WI38 (cell line): ENCODE results near the gene CCDC142.

ENCODE experiments used
- H3K4me3 ChIP-seq: 2 replicates; pipeline ENCODE4 v1.5.1; 2011; ENCODE audit warnings: low read depth, mild to moderate bottlenecking, control low read depth, low read length
- CTCF ChIP-seq: IDR thresholded peaks from 2 replicates; pipeline ENCODE4 v1.5.1; 2012; ENCODE audit warnings: low read depth, mild to moderate bottlenecking, control low read depth, low read length

The CCDC142 gene, protein sequence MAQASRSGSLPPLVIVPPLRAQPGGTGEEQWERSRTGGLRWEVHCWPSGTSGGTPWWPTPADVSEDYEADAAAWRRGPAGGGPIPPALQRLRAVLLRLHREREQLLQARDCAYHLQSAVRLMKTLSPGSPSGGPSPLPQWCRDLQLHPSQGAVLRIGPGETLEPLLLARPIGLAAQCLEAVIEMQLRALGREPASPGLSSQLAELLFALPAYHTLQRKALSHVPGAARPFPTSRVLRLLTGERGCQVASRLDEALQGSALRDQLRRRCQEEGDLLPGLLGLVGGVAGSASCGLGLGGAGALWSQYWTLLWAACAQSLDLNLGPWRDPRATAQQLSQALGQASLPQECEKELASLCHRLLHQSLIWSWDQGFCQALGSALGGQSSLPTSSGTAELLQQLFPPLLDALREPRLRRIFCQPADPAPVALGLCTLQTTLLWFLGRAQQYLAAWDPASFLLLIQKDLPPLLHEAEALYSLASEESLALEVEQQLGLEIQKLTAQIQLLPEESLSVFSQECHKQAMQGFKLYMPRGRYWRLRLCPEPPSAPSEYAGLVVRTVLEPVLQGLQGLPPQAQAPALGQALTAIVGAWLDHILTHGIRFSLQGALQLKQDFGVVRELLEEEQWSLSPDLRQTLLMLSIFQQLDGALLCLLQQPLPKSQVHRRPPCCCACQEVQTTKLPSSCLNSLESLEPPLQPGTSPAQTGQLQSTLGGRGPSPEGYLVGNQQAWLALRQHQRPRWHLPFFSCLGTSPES

GRCh38 chr2:74482801-74483674, at the start of gene CCDC142, which contains the start of gene TTC31:
Gene CCDC142 (minus strand): TSS chr2:74482998. CDS start chr2:74482837, 161 bp downstream.
Gene TTC31 (plus strand): TSS chr2:74483081. CDS start chr2:74483096, 15 bp downstream.
- peak within 1 kb of the TSS; percentile 93 for H3K4me3 ChIP-seq
- peak; percentile 88 for TF ChIP-seq CTCF

- no peak overlapping the region for H3K4me3 ChIP-seq
- TF ChIP-seq CTCF, result no peak
Observed at GRCh38 chr2:74532222-74532621, 49.4 kb upstream of the CCDC142 start.

DNA sequence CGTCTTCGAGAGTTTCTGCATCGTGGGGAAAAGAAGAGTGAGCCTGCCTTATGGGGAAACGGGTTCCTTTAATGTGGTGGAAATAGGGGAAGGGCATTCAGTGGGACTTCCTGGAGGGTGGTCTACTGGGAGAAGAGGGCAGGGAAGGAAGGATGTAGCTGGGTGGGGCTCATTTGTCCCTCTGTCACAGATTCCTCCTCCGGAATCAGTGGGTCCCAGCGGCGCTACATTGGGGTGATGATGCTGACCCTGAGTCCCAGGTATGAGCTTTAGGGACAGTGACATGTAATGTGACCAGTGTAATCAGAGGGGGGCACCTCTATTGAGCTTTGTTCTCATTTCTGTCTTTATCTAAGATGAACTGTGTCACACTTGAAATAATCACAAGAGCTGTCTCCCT, 48.9 kb upstream of the CCDC142 start:
- H3K4me3 ChIP-seq, result no peak overlapping the region
- TF ChIP-seq CTCF, result no peak

- TF ChIP-seq CTCF, result no peak
- peak overlapping the region; percentile 99 for H3K4me3 ChIP-seq
Observed at GRCh38 chr2:74530239-74531187, 47.7 kb upstream of the CCDC142 start.

GRCh38 chr2:74529357-74530238, 46.8 kb upstream of the CCDC142 start, which contains the start of the genes AUP1 and HTRA2:
Gene AUP1 (minus strand): TSS chr2:74529706. CDS start chr2:74529629, 77 bp downstream.
Gene HTRA2 (plus strand): TSS chr2:74529933. CDS start chr2:74530007, 74 bp downstream.
- peak within 1 kb of the TSS; percentile 99 for H3K4me3 ChIP-seq
- TF ChIP-seq CTCF, result no peak
